OCI-LY7 (cell line): Measurements from ENCODE around the gene GRXCR1. TPM values are rescaled to one million over a fixed set of nuclear protein-coding genes. Genes with fewer than 3 reads are reported as not detected.

ENCODE experiments used
- BruUV-seq: library from RNA; stranded (reverse); fragments of 400-500 nt; replicated peaks from 2 replicates; lab custom pipeline; 2021; lab: Mats Ljungman, UMichigan
- CTCF ChIA-PET: fragments of 300-600 bp; sonication (Branson Sonifier 250); formaldehyde crosslinking; loops from one replicate; lab custom pipeline; 2022; ENCODE audit warnings: antibody characterized with exemption; ENCODE audit not compliant: unreplicated experiment; lab: Charles Lee
- POLR2A ChIA-PET: fragments of 300-600 bp; sonication (Branson Sonifier 250); formaldehyde crosslinking; loops from one replicate; lab custom pipeline; 2022; ENCODE audit warnings: antibody characterized with exemption; lab: Charles Lee
- DNase-seq: peaks from one replicate; pipeline ENCODE4 v3.0.0-alpha.2; 2015; ENCODE audit warnings: low spot score
- H2AFZ ChIP-seq: fragments of 200-600 bp; sonication (generic), shearing (Covaris generic); 2 replicates; pipeline ENCODE4 v1.6.1; 2014; ENCODE audit warnings: mild to moderate bottlenecking, antibody characterized with exemption, low read length, moderate library complexity
- H3K27ac ChIP-seq: fragments of 200-600 bp; sonication (generic); 2 replicates; pipeline ENCODE4 v1.5.1; 2014; ENCODE audit warnings: mixed run types, low read depth, mild to moderate bottlenecking, moderate library complexity, low read length, inconsistent platforms; ENCODE audit not compliant: poor library complexity, severe bottlenecking
- H3K36me3 ChIP-seq: fragments of 200-600 bp; sonication (generic); 2 replicates; pipeline ENCODE4 v1.6.1; 2014; ENCODE audit warnings: mild to moderate bottlenecking, antibody characterized with exemption, low read length, moderate library complexity, mixed read lengths; ENCODE audit not compliant: insufficient read depth
- H3K4me1 ChIP-seq: fragments of 200-600 bp; sonication (generic); 2 replicates; pipeline ENCODE4 v1.5.1; 2014; ENCODE audit warnings: mild to moderate bottlenecking, low read length; ENCODE audit not compliant: insufficient read depth, poor library complexity, severe bottlenecking
- H3K4me2 ChIP-seq: fragments of 200-600 bp; sonication (generic); 2 replicates; pipeline ENCODE4 v1.6.1; 2014; ENCODE audit warnings: mild to moderate bottlenecking, low read length
- H3K4me3 ChIP-seq: fragments of 200-600 bp; sonication (generic); 2 replicates; pipeline ENCODE4 v1.5.1; 2014; ENCODE audit warnings: mild to moderate bottlenecking, low read depth, low read length; ENCODE audit not compliant: poor library complexity, severe bottlenecking
- H3K79me2 ChIP-seq: fragments of 200-600 bp; sonication (generic); 2 replicates; pipeline ENCODE4 v1.6.1; 2016; ENCODE audit warnings: low read depth, mild to moderate bottlenecking, low read length, moderate library complexity, mixed read lengths; ENCODE audit not compliant: insufficient read depth
- H3K9me2 ChIP-seq: fragments of 200-600 bp; sonication (generic); 2 replicates; pipeline ENCODE4 v1.6.1; 2016; ENCODE audit warnings: mild to moderate bottlenecking, low read length, mixed read lengths; ENCODE audit not compliant: insufficient read depth
- H3K9me3 ChIP-seq: fragments of 200-600 bp; sonication (generic); 2 replicates; pipeline ENCODE4 v1.6.1; 2014; ENCODE audit warnings: mild to moderate bottlenecking, mixed run types, low read length, mixed read lengths
- H4K20me1 ChIP-seq: fragments of 200-600 bp; sonication (generic); 2 replicates; pipeline ENCODE4 v1.6.1; 2014; ENCODE audit warnings: mild to moderate bottlenecking, antibody characterized with exemption, low read length, moderate library complexity, mixed read lengths; ENCODE audit not compliant: insufficient read depth
- EZH2phosphoT487 ChIP-seq: fragments of 200-600 bp; sonication (generic); IDR thresholded peaks from 2 replicates; pipeline ENCODE4 v1.6.1; 2018; ENCODE audit warnings: low read depth, borderline replicate concordance, mild to moderate bottlenecking, mixed run types, antibody characterized with exemption, low read length, moderate library complexity, mixed read lengths
- intact Hi-C: fragments of 100-400 bp; cut with micrococcal nuclease; formaldehyde crosslinking; loops from one replicate; pipeline ENCODE4 v1.10.0; 2022; ENCODE audit not compliant: unreplicated experiment
- total RNA-seq, 2 experiments: library from RNA; depleted of rRNA in 1 of 2; stranded (reverse); fragments of >200 nt in 1 of 2; shearing (Covaris generic) in 1 of 2; gene quantifications; 2 replicates each; pipeline ENCODE4 v1.2.3, GENCODE V29; 2014 to 2022
- TF ChIP-seq, protein P1 (sequence below): fragments of 200-600 bp; sonication (generic); conservative IDR thresholded peaks from 2 replicates; pipeline ENCODE4 v1.5.1; 2014; ENCODE audit warnings: mild to moderate bottlenecking, antibody characterized with exemption, low read length, moderate library complexity, mixed read lengths

Gene GRXCR1
- total RNA-seq, 2 experiments from 2014 or later: not detected

DNA sequence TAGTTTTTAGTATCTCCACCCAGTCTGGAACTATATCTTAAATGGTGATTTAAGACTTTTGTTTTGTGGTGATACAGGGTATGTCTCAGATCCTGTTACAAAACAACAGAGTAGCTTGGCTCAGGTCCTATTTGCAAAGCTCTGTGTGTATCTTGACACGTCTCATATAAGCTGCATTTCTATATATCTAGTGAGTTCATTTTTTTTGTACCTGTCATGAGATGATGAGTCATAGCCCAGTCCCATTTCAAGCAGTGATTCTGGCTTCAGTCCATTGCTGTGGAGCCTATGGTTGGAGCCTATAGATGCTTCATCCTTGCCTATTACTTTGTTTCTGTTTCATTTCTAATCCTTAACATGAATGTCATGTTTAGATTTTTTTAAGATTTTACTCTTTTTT, 23.0 kb downstream of the GRXCR1 start:
- no peak for DNase-seq
- no peaks in the 10 kb centered on the region for H3K79me2 ChIP-seq
- H3K4me1 ChIP-seq: no peaks in the 10 kb centered on the region
- POLR2A ChIA-PET: no interaction called here
- H3K9me3 ChIP-seq: no peaks in the 10 kb centered on the region
- H3K27ac ChIP-seq: no peak overlapping the region
- no peak overlapping the region for H3K4me3 ChIP-seq
- H2AFZ ChIP-seq: no peak overlapping the region
- CTCF ChIA-PET: no interaction called here
- no peaks in the 10 kb centered on the region for H4K20me1 ChIP-seq
- intact Hi-C loops: no loop called here
- H3K4me2 ChIP-seq: no peak overlapping the region
- H3K9me2 ChIP-seq: no peaks in the 10 kb centered on the region
- TF ChIP-seq EZH2phosphoT487: no peak
- TF ChIP-seq, protein P1, sequence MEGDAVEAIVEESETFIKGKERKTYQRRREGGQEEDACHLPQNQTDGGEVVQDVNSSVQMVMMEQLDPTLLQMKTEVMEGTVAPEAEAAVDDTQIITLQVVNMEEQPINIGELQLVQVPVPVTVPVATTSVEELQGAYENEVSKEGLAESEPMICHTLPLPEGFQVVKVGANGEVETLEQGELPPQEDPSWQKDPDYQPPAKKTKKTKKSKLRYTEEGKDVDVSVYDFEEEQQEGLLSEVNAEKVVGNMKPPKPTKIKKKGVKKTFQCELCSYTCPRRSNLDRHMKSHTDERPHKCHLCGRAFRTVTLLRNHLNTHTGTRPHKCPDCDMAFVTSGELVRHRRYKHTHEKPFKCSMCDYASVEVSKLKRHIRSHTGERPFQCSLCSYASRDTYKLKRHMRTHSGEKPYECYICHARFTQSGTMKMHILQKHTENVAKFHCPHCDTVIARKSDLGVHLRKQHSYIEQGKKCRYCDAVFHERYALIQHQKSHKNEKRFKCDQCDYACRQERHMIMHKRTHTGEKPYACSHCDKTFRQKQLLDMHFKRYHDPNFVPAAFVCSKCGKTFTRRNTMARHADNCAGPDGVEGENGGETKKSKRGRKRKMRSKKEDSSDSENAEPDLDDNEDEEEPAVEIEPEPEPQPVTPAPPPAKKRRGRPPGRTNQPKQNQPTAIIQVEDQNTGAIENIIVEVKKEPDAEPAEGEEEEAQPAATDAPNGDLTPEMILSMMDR: no peak
- BruUV-seq: no TSS peak
- no peaks in the 10 kb centered on the region for H3K36me3 ChIP-seq

DNA sequence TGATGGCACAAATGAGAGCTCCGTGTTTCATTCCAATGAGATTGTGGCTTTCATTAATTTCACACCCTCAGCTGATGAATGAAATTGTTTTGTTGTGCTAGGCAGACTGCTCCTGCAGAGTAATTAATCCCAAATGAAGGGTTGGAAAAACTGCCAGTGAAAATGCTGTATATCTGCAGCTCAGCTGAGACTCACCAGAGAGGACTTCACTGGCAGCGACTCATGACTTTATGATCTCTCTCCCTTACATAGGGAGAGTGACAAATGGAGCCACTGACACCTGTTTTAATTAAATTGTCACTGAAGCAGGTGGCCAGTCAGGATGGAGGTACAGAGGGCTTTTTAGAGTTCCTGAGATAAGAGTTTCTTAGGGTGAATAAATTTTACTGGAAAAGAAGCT, 24.8 kb downstream of the GRXCR1 start:
- H3K4me2 ChIP-seq: no peak overlapping the region
- H3K27ac ChIP-seq: no peak overlapping the region
- no peaks in the 10 kb centered on the region for H4K20me1 ChIP-seq
- POLR2A ChIA-PET: no interaction called here
- no peak for TF ChIP-seq EZH2phosphoT487
- H3K79me2 ChIP-seq: no peaks in the 10 kb centered on the region
- BruUV-seq: no TSS peak
- intact Hi-C loops: no loop called here
- H3K9me3 ChIP-seq: no peaks in the 10 kb centered on the region
- no peak overlapping the region for H2AFZ ChIP-seq
- no peak overlapping the region for H3K4me3 ChIP-seq
- no peak for DNase-seq
- no peaks in the 10 kb centered on the region for H3K4me1 ChIP-seq
- CTCF ChIA-PET: no interaction called here
- H3K36me3 ChIP-seq: no peaks in the 10 kb centered on the region
- no peaks in the 10 kb centered on the region for H3K9me2 ChIP-seq

DNA sequence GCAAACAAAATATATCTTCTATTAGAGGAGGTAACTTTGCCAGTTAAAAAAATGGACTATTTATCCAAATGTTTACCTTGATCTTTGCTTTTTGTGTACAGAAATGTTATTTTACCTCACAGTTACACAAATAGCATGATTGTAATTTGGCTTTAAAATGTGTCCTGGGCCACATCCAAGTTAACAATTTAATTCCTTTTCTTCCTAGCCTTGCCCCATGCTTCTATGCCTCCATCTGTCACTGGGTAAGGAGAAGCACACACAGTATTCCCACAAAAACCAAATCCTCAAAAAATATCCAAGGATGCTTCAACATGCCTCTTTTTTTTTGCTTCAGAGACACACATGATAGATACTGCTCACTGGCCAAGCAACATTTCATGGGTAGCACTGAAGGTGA, 30.9 kb downstream of the GRXCR1 start:
- no TSS peak for BruUV-seq
- POLR2A ChIA-PET: no interaction called here
- DNase-seq: no peak

More for the DNA sequence above, 30.9 kb downstream of the GRXCR1 start:
- H4K20me1 ChIP-seq: no peaks in the 10 kb centered on the region
- TF ChIP-seq, protein P1: no peak
- no peak for TF ChIP-seq EZH2phosphoT487
- H3K4me2 ChIP-seq: no peak overlapping the region
- H2AFZ ChIP-seq: no peak overlapping the region
- H3K4me1 ChIP-seq: no peaks in the 10 kb centered on the region
- H3K9me3 ChIP-seq: no peaks in the 10 kb centered on the region
- no peak overlapping the region for H3K4me3 ChIP-seq
- no peak overlapping the region for H3K27ac ChIP-seq
- no peaks in the 10 kb centered on the region for H3K36me3 ChIP-seq
- CTCF ChIA-PET: no interaction called here
- intact Hi-C loops: no loop called here
- H3K9me2 ChIP-seq: no peaks in the 10 kb centered on the region; the same call in 1 of the 2 replicates
- H3K79me2 ChIP-seq: no peaks in the 10 kb centered on the region
